ENCODE measurements around the gene SRPK2.

DNA sequence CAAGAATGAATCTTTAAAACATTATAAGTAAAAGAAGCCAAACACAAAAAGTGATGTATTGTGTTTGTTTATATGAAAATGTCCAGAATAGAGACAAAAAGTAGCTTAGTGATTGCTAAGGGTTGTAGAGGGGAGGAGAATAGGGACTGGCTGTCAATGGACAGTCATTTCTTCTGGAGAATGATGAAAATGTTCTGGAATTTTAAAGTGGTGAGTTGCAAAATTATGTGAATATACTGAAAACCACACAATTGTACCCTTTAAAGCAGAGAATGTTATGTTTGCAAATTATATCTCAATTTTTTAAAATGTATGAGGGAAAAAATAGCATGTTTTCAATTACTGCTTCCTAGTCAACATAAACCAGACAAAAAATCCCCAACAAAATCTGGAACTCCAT lies 200.5 kb downstream of the SRPK2 start:
- TF ChIP-seq YY1 (IDR thresholded peaks at IDR 0.05) (no peak), TAF1 (conservative IDR thresholded peaks at IDR 0.05) (no peak)
- TF ChIP-seq, protein P1, sequence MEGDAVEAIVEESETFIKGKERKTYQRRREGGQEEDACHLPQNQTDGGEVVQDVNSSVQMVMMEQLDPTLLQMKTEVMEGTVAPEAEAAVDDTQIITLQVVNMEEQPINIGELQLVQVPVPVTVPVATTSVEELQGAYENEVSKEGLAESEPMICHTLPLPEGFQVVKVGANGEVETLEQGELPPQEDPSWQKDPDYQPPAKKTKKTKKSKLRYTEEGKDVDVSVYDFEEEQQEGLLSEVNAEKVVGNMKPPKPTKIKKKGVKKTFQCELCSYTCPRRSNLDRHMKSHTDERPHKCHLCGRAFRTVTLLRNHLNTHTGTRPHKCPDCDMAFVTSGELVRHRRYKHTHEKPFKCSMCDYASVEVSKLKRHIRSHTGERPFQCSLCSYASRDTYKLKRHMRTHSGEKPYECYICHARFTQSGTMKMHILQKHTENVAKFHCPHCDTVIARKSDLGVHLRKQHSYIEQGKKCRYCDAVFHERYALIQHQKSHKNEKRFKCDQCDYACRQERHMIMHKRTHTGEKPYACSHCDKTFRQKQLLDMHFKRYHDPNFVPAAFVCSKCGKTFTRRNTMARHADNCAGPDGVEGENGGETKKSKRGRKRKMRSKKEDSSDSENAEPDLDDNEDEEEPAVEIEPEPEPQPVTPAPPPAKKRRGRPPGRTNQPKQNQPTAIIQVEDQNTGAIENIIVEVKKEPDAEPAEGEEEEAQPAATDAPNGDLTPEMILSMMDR (IDR thresholded peaks at IDR 0.05; ENCODE audit: low read depth, low read length, missing input control) = no peak
